Stomach smooth muscle (tissue), 2 donors: Measurements from ENCODE around the gene REV3L.
"Not testable (repeated sequence)": the region's sequence is repeated elsewhere in the genome, so short reads cannot be mapped to it uniquely, and the experiment has no call there.

Experiments used
- H3K27ac ChIP-seq: one replicate; pipeline ENCODE4 v1.7.0; 2013; ENCODE audit warnings: mild to moderate bottlenecking, low read length, inconsistent platforms
- H3K27me3 ChIP-seq, 2 donors: one replicate each; pipeline ENCODE4 v1.7.0; 2013; ENCODE audit warnings: low read length in 2 of 2; ENCODE audit not compliant: insufficient read depth in 2 of 2, control insufficient read depth in 1 of 2
- H3K36me3 ChIP-seq, 2 donors: one replicate each; pipeline ENCODE4 v1.7.0; 2013; ENCODE audit warnings: low read length in 2 of 2; ENCODE audit not compliant: control insufficient read depth in 2 of 2, insufficient read depth in 2 of 2
- H3K4me1 ChIP-seq: one replicate; pipeline ENCODE4 v1.7.0; 2013; ENCODE audit warnings: low read length; ENCODE audit not compliant: control insufficient read depth, insufficient read depth
- H3K4me3 ChIP-seq, 2 donors: one replicate each; pipeline ENCODE4 v1.7.0; 2013; ENCODE audit warnings: low read length in 2 of 2
- H3K9ac ChIP-seq, 2 donors: one replicate each; pipeline ENCODE4 v1.7.0; 2013; ENCODE audit warnings: low read length in 2 of 2, mild to moderate bottlenecking in 1 of 2
- H3K9me3 ChIP-seq, 2 donors: one replicate each; pipeline ENCODE4 v1.7.0; 2013; ENCODE audit warnings: low read length in 2 of 2; ENCODE audit not compliant: control insufficient read depth in 2 of 2
- donor health status: healthy.
- donor health status: Pancreatic carcinoma.

Gene REV3L

GRCh38 chr6:111342913-111343312 lies 140.1 kb downstream of the REV3L start:
- Histone ChIP-seq H3K36me3 (peaks cover 8 to 25% of the 10 kb centered on the region in 2 donors), H3K4me3 (no peak overlapping the region), H3K9me3 (no peaks in the 10 kb centered on the region), H3K4me1 (peaks cover 3% of the 10 kb centered on the region), H3K27ac (no peak overlapping the region), H3K9ac (no peak overlapping the region), H3K27me3 (no peaks in the 10 kb centered on the region)

- Histone ChIP-seq H3K4me3 (no peak overlapping the region), H3K9ac (no peak overlapping the region), H3K4me1 (no peaks in the 10 kb centered on the region), H3K36me3 (peaks cover 3 to 16% of the 10 kb centered on the region in 2 donors), H3K27me3 (no peaks in the 10 kb centered on the region), H3K9me3 (no peaks in the 10 kb centered on the region), H3K27ac (no peak overlapping the region)
Observed at GRCh38 chr6:111339294-111339693, 143.7 kb downstream of the REV3L start.

- Histone ChIP-seq H3K9me3 (no peaks in the 10 kb centered on the region), H3K36me3 (peaks cover 3 to 16% of the 10 kb centered on the region in 2 donors), H3K27ac (no peak overlapping the region)
Observed at GRCh38 chr6:111338843-111339242, 144.2 kb downstream of the REV3L start.

GRCh38 chr6:111337829-111338236 lies 145.2 kb downstream of the REV3L start:
- H3K27me3 ChIP-seq: no peaks in the 10 kb centered on the region
- no peaks in the 10 kb centered on the region for H3K9me3 ChIP-seq
- H3K4me3 ChIP-seq: no peak overlapping the region
- peaks cover 8 to 21% of the 10 kb centered on the region in 2 donors for H3K36me3 ChIP-seq
- no peak overlapping the region for H3K9ac ChIP-seq
- no peaks in the 10 kb centered on the region for H3K4me1 ChIP-seq
- H3K27ac ChIP-seq: no peak overlapping the region

More at GRCh38 chr6:111338843-111339242, 144.2 kb downstream of the REV3L start:
- no peak overlapping the region for H3K4me3 ChIP-seq
- no peak overlapping the region for H3K9ac ChIP-seq
- H3K4me1 ChIP-seq: no peaks in the 10 kb centered on the region
- H3K27me3 ChIP-seq: no peaks in the 10 kb centered on the region

GRCh38 chr6:111329882-111330633 lies 153.0 kb downstream of the REV3L start:
- H3K27ac ChIP-seq: no peak overlapping the region
- no peaks in the 10 kb centered on the region for H3K4me1 ChIP-seq
- no peaks in the 10 kb centered on the region for H3K9me3 ChIP-seq
- H3K4me3 ChIP-seq: no peak overlapping the region
- peaks cover 30 to 41% of the 10 kb centered on the region in 2 donors for H3K36me3 ChIP-seq
- no peak overlapping the region for H3K9ac ChIP-seq
- H3K27me3 ChIP-seq: no peaks in the 10 kb centered on the region

- Histone ChIP-seq H3K4me3 (no peak overlapping the region), H3K27ac (no peak overlapping the region), H3K36me3 (peaks cover 31 to 44% of the 10 kb centered on the region in 2 donors), H3K27me3 (no peaks in the 10 kb centered on the region), H3K4me1 (no peaks in the 10 kb centered on the region), H3K9ac (no peak overlapping the region), H3K9me3 (no peaks in the 10 kb centered on the region)
Observed at GRCh38 chr6:111326563-111326962, 156.5 kb downstream of the REV3L start.

- Histone ChIP-seq H3K27ac (no peak overlapping the region), H3K9ac (no peak overlapping the region), H3K27me3 (no peaks in the 10 kb centered on the region), H3K4me3 (no peak overlapping the region), H3K9me3 (no peaks in the 10 kb centered on the region), H3K4me1 (no peaks in the 10 kb centered on the region), H3K36me3 (peaks cover 16 to 26% of the 10 kb centered on the region in 2 donors)
Observed at GRCh38 chr6:111322145-111322544, 160.9 kb downstream of the REV3L start.

- not testable (repeated sequence) for H3K27me3 ChIP-seq, H3K4me1 ChIP-seq, H3K4me3 ChIP-seq, H3K27ac ChIP-seq, H3K9me3 ChIP-seq, H3K9ac ChIP-seq
- peaks cover 39 to 40% of the 10 kb centered on the region in 2 donors for H3K36me3 ChIP-seq
Observed at GRCh38 chr6:111307950-111308349, 175.1 kb downstream of the REV3L start.

GRCh38 chr6:111307275-111307858 lies 175.7 kb downstream of the REV3L start:
- Histone ChIP-seq H3K36me3 (peaks cover 35 to 37% of the 10 kb centered on the region in 2 donors), H3K27ac (no peak overlapping the region), H3K4me1 (peaks cover 4% of the 10 kb centered on the region)

GRCh38 chr6:111306104-111306888 lies 176.7 kb downstream of the REV3L start:
- H3K4me1 ChIP-seq: peaks cover 4% of the 10 kb centered on the region
- peaks cover 35 to 36% of the 10 kb centered on the region in 2 donors for H3K36me3 ChIP-seq
- no peaks in the 10 kb centered on the region for H3K9me3 ChIP-seq
- no peak overlapping the region for H3K9ac ChIP-seq
- no peak overlapping the region for H3K27ac ChIP-seq
- H3K27me3 ChIP-seq: no peaks in the 10 kb centered on the region
- no peak overlapping the region for H3K4me3 ChIP-seq

More at GRCh38 chr6:111307275-111307858, 175.7 kb downstream of the REV3L start:
- no peaks in the 10 kb centered on the region for H3K27me3 ChIP-seq
- H3K9ac ChIP-seq: no peak overlapping the region
- no peak overlapping the region for H3K4me3 ChIP-seq
- H3K9me3 ChIP-seq: no peaks in the 10 kb centered on the region
